H9 (cell line): Measurements from ENCODE around the gene SLC23A3. TPM values are rescaled to one million over a fixed set of nuclear protein-coding genes. Genes with fewer than 3 reads are reported as not detected.

ENCODE experiments used
- DNase-seq: peaks from one replicate; pipeline ENCODE4 v3.0.0-alpha.2; 2017
- H2AFZ ChIP-seq: one replicate; pipeline ENCODE4 v1.6.1; 2013; ENCODE audit warnings: mild to moderate bottlenecking, low read length, control low read depth, moderate library complexity
- H2AK5ac ChIP-seq: 2 replicates; pipeline ENCODE4 v1.6.1; 2013; ENCODE audit warnings: low read length, control low read depth, mixed read lengths; ENCODE audit not compliant: insufficient read length
- H2BK120ac ChIP-seq: one replicate; pipeline ENCODE4 v1.6.1; 2013; ENCODE audit warnings: low read depth, mild to moderate bottlenecking, low read length, control low read depth, inconsistent platforms; ENCODE audit not compliant: poor library complexity, severe bottlenecking
- H2BK12ac ChIP-seq: 2 replicates; pipeline ENCODE4 v1.6.1; 2013; ENCODE audit warnings: low read length, control low read depth, mixed read lengths, low read depth; ENCODE audit not compliant: insufficient read length
- H2BK15ac ChIP-seq: 2 replicates; pipeline ENCODE4 v1.6.1; 2013; ENCODE audit warnings: low read depth, low read length, control low read depth
- H2BK20ac ChIP-seq: one replicate; pipeline ENCODE4 v1.6.1; 2013; ENCODE audit warnings: low read depth, mild to moderate bottlenecking, low read length, control low read depth, inconsistent platforms; ENCODE audit not compliant: poor library complexity, severe bottlenecking
- H2BK5ac ChIP-seq: 2 replicates; pipeline ENCODE4 v1.6.1; 2013; ENCODE audit warnings: low read length, control low read depth, mixed read lengths; ENCODE audit not compliant: insufficient read length
- H3K14ac ChIP-seq: 2 replicates; pipeline ENCODE4 v1.6.1; 2013; ENCODE audit warnings: low read length, control low read depth; ENCODE audit not compliant: insufficient read depth
- H3K18ac ChIP-seq: 2 replicates; pipeline ENCODE4 v1.6.1; 2013; ENCODE audit warnings: low read depth, mild to moderate bottlenecking, mixed read lengths, low read length, control low read depth; ENCODE audit not compliant: insufficient read length
- H3K23ac ChIP-seq: 2 replicates; pipeline ENCODE4 v1.6.1; 2013; ENCODE audit warnings: low read length, control low read depth, mixed read lengths, low read depth; ENCODE audit not compliant: insufficient read length
- H3K23me2 ChIP-seq: 2 replicates; pipeline ENCODE4 v1.6.1; 2013; ENCODE audit warnings: low read depth, mild to moderate bottlenecking, mixed read lengths, low read length, control low read depth; ENCODE audit not compliant: insufficient read length, poor library complexity, severe bottlenecking
- H3K27ac ChIP-seq: 2 replicates; pipeline ENCODE4 v1.5.1; 2013; ENCODE audit warnings: low read length, control low read depth, mixed read lengths, low read depth; ENCODE audit not compliant: insufficient read length
- H3K27me3 ChIP-seq: 2 replicates; pipeline ENCODE4 v1.6.1; 2013; ENCODE audit warnings: low read length, control low read depth, inconsistent platforms; ENCODE audit not compliant: insufficient read depth
- H3K4ac ChIP-seq: 2 replicates; pipeline ENCODE4 v1.6.1; 2013; ENCODE audit warnings: low read depth, mild to moderate bottlenecking, control low read depth, inconsistent platforms, low read length, moderate library complexity
- H3K4me1 ChIP-seq: 2 replicates; pipeline ENCODE4 v1.6.1; 2013; ENCODE audit warnings: low read length, control low read depth, inconsistent platforms; ENCODE audit not compliant: insufficient read depth
- H3K4me2 ChIP-seq: 2 replicates; pipeline ENCODE4 v1.6.1; 2013; ENCODE audit warnings: low read length, control low read depth, mixed read lengths; ENCODE audit not compliant: insufficient read length, insufficient read depth
- H3K56ac ChIP-seq: 2 replicates; pipeline ENCODE4 v1.6.1; 2013; ENCODE audit warnings: low read depth, mild to moderate bottlenecking, mixed read lengths, low read length, control low read depth; ENCODE audit not compliant: insufficient read length
- H3K79me1 ChIP-seq: 2 replicates; pipeline ENCODE4 v1.6.1; 2013; ENCODE audit warnings: low read depth, mild to moderate bottlenecking, moderate library complexity, low read length, control low read depth, inconsistent platforms; ENCODE audit not compliant: insufficient read depth, poor library complexity, severe bottlenecking
- H3K79me2 ChIP-seq: 2 replicates; pipeline ENCODE4 v1.6.1; 2013; ENCODE audit warnings: low read length, control low read depth, inconsistent platforms; ENCODE audit not compliant: insufficient read depth
- H3K9ac ChIP-seq: 2 replicates; pipeline ENCODE4 v1.6.1; 2013; ENCODE audit warnings: low read length, control low read depth, mixed read lengths; ENCODE audit not compliant: insufficient read length; ENCODE audit errors: extremely low read depth
- H3K9me3 ChIP-seq: one replicate; pipeline ENCODE4 v1.6.1; 2013; ENCODE audit warnings: low read depth, low read length, inconsistent platforms; ENCODE audit not compliant: control insufficient read depth
- H3T11ph ChIP-seq: one replicate; pipeline ENCODE4 v1.6.1; 2013; ENCODE audit warnings: mild to moderate bottlenecking, low read length, control low read depth, inconsistent platforms
- H4K20me1 ChIP-seq: one replicate; pipeline ENCODE4 v1.6.1; 2013; ENCODE audit not compliant: control insufficient read depth, insufficient read length, insufficient read depth
- H4K5ac ChIP-seq: 2 replicates; pipeline ENCODE4 v1.6.1; 2013; ENCODE audit warnings: low read depth, mild to moderate bottlenecking, mixed read lengths, low read length, control low read depth; ENCODE audit not compliant: insufficient read length
- H4K8ac ChIP-seq: replicated peaks from 2 replicates; pipeline ENCODE4 v1.6.1; 2013; ENCODE audit warnings: low read length, control low read depth, mixed read lengths, low read depth; ENCODE audit not compliant: insufficient read length
- H4K91ac ChIP-seq: 2 replicates; pipeline ENCODE4 v1.6.1; 2013; ENCODE audit warnings: low read depth, mild to moderate bottlenecking, moderate library complexity, mixed read lengths, low read length, control low read depth; ENCODE audit not compliant: insufficient read length
- H3K27ac Mint-ChIP-seq, 3 experiments: 2 replicates in 2 of 3; 3 replicates in 1 of 3; pipeline ENCODE4 v1.8.0; 2020 to 2021; ENCODE audit warnings: mixed read lengths in 3 of 3, mild to moderate bottlenecking in 1 of 3, moderate library complexity in 1 of 3
- H3K27me3 Mint-ChIP-seq: 2 replicates; pipeline ENCODE4 v1.8.0; 2021; ENCODE audit warnings: low read depth, mild to moderate bottlenecking, moderate library complexity, mixed read lengths
- H3K36me3 Mint-ChIP-seq, 3 experiments: 2 replicates in 2 of 3; 3 replicates in 1 of 3; pipeline ENCODE4 v1.8.0; 2020 to 2021; ENCODE audit warnings: low read depth in 3 of 3, mixed read lengths in 3 of 3; ENCODE audit not compliant: insufficient read depth in 1 of 3
- H3K4me1 Mint-ChIP-seq, 2 experiments: 2 replicates each; pipeline ENCODE4 v1.8.0; 2020; ENCODE audit warnings: mixed read lengths in 2 of 2
- H3K4me3 Mint-ChIP-seq, 2 experiments: 2 replicates in 1 of 2; 3 replicates in 1 of 2; pipeline ENCODE4 v1.8.0; 2020 to 2021; ENCODE audit warnings: mild to moderate bottlenecking in 2 of 2, mixed read lengths in 2 of 2, moderate library complexity in 1 of 2
- H3K9me3 Mint-ChIP-seq, 2 experiments: 2 replicates in 1 of 2; 3 replicates in 1 of 2; pipeline ENCODE4 v1.8.0; 2020; ENCODE audit warnings: mild to moderate bottlenecking in 2 of 2, mixed read lengths in 2 of 2, moderate library complexity in 1 of 2
- total RNA-seq: library from RNA; stranded (reverse); gene quantifications from 2 replicates; pipeline ENCODE4 v1.2.1, GENCODE V29; 2021
- TF ChIP-seq, protein P1 (sequence below): fragments of 200-600 bp; sonication (generic); conservative IDR thresholded peaks from 3 replicates; pipeline ENCODE4 v1.8.0; 2021; ENCODE audit warnings: antibody characterized with exemption, mild to moderate bottlenecking

The SLC23A3 gene
- total RNA-seq, 1 experiment from 2014 or later: 1.2 TPM

DNA sequence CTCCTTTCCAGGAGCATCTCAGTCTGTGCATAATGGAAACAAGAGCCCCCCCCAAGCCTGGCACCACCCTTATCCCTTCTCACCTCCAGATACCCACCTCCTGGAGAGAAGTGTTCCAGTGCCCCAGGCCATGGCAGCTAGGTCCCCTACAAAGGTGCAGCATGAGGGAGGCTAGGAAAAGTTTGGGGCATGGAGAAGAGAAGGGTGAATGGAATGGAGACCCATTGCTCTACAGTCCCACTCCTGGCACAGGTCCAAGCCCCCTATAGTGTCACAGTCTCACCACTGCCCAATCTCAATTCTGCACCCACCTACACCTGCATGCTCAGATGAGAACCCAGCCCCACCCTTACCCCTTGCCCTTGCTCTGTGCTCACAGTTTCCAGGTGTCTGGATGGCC, 897 bp downstream of the SLC23A3 start:
- Mint-ChIP-seq H3K27me3 (peaks cover 1% of the 10 kb centered on the region), H3K9me3 (no peaks in the 10 kb centered on the region; a peak in 1 of 5 replicates), H3K4me1 (peaks cover 0 to 4% of the 10 kb centered on the region in 2 experiments; a peak in 1 of 4 replicates), H3K27ac (no peak overlapping the region), H3K36me3 (peaks cover 6 to 17% (median 11%) of the 10 kb centered on the region in 3 experiments; a peak in 5 of 7 replicates), H3K4me3 (no peak overlapping the region)
- Histone ChIP-seq H3K4ac (no peak overlapping the region), H2AFZ (no peak overlapping the region), H3K4me2 (no peak overlapping the region), H3K9me3 (no peaks in the 10 kb centered on the region), H3K27me3 (no peaks in the 10 kb centered on the region), H4K5ac (no peak overlapping the region), H4K20me1 (no peaks in the 10 kb centered on the region), H3K23ac (no peak overlapping the region), H3K4me1 (no peaks in the 10 kb centered on the region), H3K9ac (no peak overlapping the region), H2BK5ac (no peak overlapping the region), H3K18ac (no peak overlapping the region), H4K91ac (no peak overlapping the region), H3K79me2 (no peaks in the 10 kb centered on the region), H3K23me2 (peaks cover 2% of the 10 kb centered on the region), H2BK120ac (no peak overlapping the region), H4K8ac (no peak overlapping the region), H2AK5ac (no peak overlapping the region), H3T11ph (no peak overlapping the region), H2BK12ac (no peak overlapping the region), H3K14ac (no peak overlapping the region), H2BK20ac (no peak overlapping the region), H2BK15ac (no peak overlapping the region), H3K56ac (no peak overlapping the region), H3K27ac (no peak overlapping the region), H3K79me1 (no peaks in the 10 kb centered on the region)
- no peak for DNase-seq
- TF ChIP-seq, protein P1, sequence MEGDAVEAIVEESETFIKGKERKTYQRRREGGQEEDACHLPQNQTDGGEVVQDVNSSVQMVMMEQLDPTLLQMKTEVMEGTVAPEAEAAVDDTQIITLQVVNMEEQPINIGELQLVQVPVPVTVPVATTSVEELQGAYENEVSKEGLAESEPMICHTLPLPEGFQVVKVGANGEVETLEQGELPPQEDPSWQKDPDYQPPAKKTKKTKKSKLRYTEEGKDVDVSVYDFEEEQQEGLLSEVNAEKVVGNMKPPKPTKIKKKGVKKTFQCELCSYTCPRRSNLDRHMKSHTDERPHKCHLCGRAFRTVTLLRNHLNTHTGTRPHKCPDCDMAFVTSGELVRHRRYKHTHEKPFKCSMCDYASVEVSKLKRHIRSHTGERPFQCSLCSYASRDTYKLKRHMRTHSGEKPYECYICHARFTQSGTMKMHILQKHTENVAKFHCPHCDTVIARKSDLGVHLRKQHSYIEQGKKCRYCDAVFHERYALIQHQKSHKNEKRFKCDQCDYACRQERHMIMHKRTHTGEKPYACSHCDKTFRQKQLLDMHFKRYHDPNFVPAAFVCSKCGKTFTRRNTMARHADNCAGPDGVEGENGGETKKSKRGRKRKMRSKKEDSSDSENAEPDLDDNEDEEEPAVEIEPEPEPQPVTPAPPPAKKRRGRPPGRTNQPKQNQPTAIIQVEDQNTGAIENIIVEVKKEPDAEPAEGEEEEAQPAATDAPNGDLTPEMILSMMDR: no peak
